SJCRH30 (cell line): ENCODE results near the gene PRF1. TPM values are rescaled to one million over a fixed set of nuclear protein-coding genes. Genes with fewer than 3 reads are reported as not detected.
"Not testable (repeated sequence)": the region's sequence is repeated elsewhere in the genome, so short reads cannot be mapped to it uniquely, and the experiment has no call there.

Experiments used
- DNase-seq, 2 experiments: peaks; one replicate each; pipeline ENCODE4 v3.0.0-alpha.2; 2015 to 2020
- H3K27ac ChIP-seq: fragments of 250-450 bp; sonication (Bioruptor Pico); 2 replicates; pipeline ENCODE4 v1.5.1; 2020; ENCODE audit warnings: mild to moderate bottlenecking, moderate library complexity
- H3K27me3 ChIP-seq: fragments of 250-450 bp; sonication (Bioruptor Pico); 2 replicates; pipeline ENCODE4 v1.5.1; 2020; ENCODE audit warnings: mild to moderate bottlenecking, moderate library complexity
- H3K36me3 ChIP-seq: fragments of 250-450 bp; sonication (Bioruptor Pico); 2 replicates; pipeline ENCODE4 v1.5.1; 2020; ENCODE audit warnings: mild to moderate bottlenecking, moderate library complexity
- H3K4me1 ChIP-seq: fragments of 250-450 bp; sonication (Bioruptor Pico); 2 replicates; pipeline ENCODE4 v1.5.1; 2020; ENCODE audit warnings: mild to moderate bottlenecking, moderate library complexity
- H3K4me3 ChIP-seq: fragments of 250-450 bp; sonication (Bioruptor Pico); 2 replicates; pipeline ENCODE4 v1.5.1; 2020; ENCODE audit warnings: mild to moderate bottlenecking, moderate library complexity
- H3K9me3 ChIP-seq: fragments of 250-450 bp; sonication (Bioruptor Pico); replicated peaks from 2 replicates; pipeline ENCODE4 v1.5.1; 2020; ENCODE audit warnings: mild to moderate bottlenecking, moderate library complexity
- total RNA-seq: library from RNA; depleted of rRNA; stranded (reverse); fragments of >200 nt; shearing (Covaris generic); gene quantifications from 2 replicates; pipeline ENCODE4 v1.2.3, GENCODE V29; 2014

The PRF1 gene
- total RNA-seq, 1 experiment from 2014 or later: not detected

DNA sequence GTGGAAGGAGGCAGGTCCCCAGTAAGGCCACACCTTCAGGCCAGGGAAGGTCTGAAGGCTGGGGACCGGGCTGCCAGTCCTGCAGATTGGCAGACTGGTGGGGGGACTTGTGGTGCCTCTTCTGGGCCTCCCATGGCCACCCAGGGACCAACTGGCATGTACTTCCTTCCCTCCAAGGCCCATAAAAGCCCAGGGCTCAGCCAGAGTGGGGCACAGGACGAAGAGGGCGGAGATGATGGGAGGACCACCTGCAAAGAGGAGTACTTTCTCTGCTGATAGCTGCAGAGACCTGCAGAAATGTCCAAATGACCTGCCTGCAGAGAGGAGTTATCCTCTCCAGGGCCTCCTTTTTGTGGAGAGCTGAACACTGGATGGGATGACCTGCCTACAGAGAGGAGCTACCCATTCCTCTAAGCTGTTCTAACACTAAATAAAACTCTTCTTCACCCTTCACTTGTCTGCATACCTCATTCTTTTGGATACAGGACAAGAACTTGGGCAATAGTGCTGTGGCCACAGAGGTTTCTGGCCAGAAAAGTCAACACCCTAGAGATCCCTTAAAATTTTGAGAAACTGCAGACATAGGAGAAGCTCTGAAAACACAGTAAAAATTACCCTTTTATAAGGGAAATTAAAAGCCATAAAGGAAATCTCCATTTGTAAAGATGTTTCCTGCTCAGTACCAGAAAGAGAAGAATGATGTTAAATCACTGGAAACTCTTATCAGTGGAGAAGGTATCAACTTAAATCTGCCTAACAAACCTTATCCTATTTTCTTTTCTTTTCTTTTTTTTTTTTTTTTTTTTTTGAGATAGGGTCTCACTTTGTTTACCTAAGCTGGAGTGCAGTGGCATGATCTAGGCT lies 20.7 kb upstream of the PRF1 start:
- H3K9me3 ChIP-seq: peaks cover 8% of the 10 kb centered on the region
- H3K4me3 ChIP-seq: no peak overlapping the region
- H3K27ac ChIP-seq: no peak overlapping the region
- DNase-seq: no peak
- no peaks in the 10 kb centered on the region; the same call in 1 of the 2 replicates for H3K36me3 ChIP-seq
- H3K27me3 ChIP-seq: no peaks in the 10 kb centered on the region
- peaks cover 3% of the 10 kb centered on the region for H3K4me1 ChIP-seq

DNA sequence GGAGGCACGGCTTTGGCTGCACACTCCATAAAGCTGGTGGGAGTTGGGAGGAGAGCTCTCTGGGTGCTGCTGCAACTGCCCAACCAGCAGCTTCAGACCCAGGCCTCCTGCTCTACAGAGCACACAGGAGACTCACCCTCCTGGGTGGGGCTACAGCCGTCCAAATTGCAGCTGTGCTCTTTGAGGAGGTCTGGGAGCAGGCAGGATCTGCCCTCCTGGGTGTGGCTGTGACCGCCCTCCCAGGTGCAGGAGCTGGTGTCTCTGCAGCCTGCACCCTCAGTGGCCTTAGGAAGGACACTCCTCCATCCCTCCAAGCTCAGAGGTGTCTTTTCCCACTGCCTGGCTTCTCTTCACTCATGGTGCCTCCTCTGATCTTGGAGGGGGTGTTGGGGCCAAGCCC lies 20.0 kb upstream of the PRF1 start:
- peaks cover 7% of the 10 kb centered on the region for H3K4me1 ChIP-seq
- no peaks in the 10 kb centered on the region for H3K27me3 ChIP-seq
- H3K4me3 ChIP-seq: no peak overlapping the region

DNA sequence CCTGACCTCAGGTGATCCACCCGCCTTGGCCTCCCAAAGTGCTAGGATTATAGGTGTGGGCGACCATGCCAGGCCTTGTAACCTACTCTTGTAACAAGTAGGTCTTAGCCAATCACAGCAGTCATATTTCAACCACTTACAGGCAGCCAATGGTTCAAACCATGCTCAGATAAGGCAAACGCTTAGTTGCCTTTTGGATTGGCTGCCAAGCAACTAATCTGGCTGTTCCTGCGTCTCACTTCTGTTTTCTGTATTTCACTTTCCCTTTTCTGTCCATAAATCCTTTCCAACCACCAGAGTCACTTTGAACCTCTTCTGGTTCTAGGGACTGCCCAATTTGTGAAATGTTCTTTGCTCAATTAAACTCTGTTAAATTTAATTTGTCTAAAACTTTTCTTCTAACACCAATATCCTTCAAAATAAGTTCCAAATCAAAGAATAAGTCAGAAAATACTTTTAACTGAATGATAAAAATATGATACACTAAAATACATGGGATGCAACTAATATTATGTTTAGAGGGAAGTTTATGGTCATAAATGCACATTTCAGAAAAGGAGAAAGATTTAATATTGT lies 19.1 kb upstream of the PRF1 start:
- H3K9me3 ChIP-seq: peaks cover 8% of the 10 kb centered on the region
- no peaks in the 10 kb centered on the region; the same call in 1 of the 2 replicates for H3K36me3 ChIP-seq
- peaks cover 9% of the 10 kb centered on the region for H3K4me1 ChIP-seq
- no peak for DNase-seq
- no peaks in the 10 kb centered on the region for H3K27me3 ChIP-seq
- H3K27ac ChIP-seq: no peak overlapping the region
- H3K4me3 ChIP-seq: no peak overlapping the region

More for the DNA sequence above, 20.0 kb upstream of the PRF1 start:
- no peaks in the 10 kb centered on the region; the same call in 1 of the 2 replicates for H3K36me3 ChIP-seq
- no peak for DNase-seq
- H3K9me3 ChIP-seq: peaks cover 8% of the 10 kb centered on the region
- H3K27ac ChIP-seq: no peak overlapping the region

DNA sequence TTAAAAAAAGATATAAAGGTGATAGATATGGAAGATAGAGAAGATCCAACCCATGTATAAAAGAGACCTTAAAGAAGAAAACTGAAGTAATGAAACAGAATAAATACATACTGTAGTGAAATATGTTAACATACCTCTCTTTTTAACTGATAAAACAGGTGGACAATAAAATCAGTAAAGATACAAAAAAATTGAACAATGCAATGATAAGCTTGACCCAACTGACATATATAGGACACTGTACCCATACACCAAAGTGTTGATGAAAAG lies 17.4 kb upstream of the PRF1 start:
- Histone ChIP-seq H3K4me1 (peaks cover 9% of the 10 kb centered on the region), H3K9me3 (peaks cover 8% of the 10 kb centered on the region), H3K4me3 (no peak overlapping the region), H3K36me3 (no peaks in the 10 kb centered on the region; the same call in 1 of the 2 replicates), H3K27ac (no peak overlapping the region), H3K27me3 (no peaks in the 10 kb centered on the region)
- no peak for DNase-seq

DNA sequence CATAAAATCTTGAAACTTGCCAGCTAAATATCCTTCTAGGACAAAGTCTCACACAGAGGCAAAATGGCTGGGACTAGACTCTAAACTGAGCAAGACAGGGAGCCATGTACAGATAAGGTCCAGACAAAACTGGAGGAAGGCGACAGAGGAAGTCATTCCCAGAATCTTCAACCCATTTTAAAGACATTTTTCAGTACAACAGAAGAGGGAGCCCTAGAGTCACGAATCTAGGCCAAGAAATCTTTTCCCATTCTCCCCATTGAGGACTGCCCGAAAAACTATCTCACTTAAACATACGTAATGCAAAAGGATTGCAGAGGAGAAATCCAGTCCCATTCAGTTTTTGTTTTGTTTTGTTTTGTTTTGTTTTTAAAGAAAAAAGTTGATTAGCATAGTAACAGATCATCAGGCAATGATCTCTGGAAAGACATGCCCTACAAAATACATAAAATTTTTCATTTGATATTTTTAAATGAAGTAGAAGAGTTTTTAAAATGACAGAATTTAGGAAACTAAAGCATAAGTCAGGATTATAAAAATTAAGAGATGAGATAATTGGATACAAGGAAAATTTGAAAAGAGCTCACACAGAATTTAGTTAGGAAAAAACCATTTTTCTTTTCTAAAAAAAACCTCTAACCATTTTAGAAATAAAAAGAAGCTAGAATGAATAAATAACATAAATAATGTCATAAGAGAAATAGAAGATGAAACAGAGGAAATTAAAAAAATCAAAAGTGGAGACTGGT lies 16.9 kb upstream of the PRF1 start:
- peak in 1 of 2 experiments; percentile 74 for DNase-seq
- peaks cover 8% of the 10 kb centered on the region for H3K9me3 ChIP-seq

DNA sequence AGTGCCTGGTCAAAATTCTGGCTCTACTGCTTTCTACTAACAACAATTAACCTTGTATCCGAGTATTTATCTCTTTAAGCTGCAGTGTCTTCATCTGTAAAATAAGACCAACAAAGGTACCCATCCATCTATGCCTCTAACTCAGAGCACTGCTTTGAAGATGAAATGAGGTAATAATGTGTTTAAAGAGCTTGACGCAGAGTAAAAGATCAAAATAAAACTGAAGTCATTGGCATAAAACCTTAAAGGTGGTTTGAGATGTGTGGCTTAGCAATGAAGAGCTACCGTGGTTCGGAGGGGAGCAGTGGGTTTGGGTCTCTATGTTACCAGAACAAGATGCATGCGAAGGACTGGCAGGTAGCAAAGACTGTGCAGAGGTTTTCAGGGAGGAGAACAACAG lies 16.1 kb upstream of the PRF1 start:
- Histone ChIP-seq H3K9me3 (peaks cover 8% of the 10 kb centered on the region), H3K27ac (no peak overlapping the region), H3K4me3 (no peak overlapping the region), H3K4me1 (peaks cover 9% of the 10 kb centered on the region), H3K36me3 (no peaks in the 10 kb centered on the region; the same call in 1 of the 2 replicates), H3K27me3 (no peaks in the 10 kb centered on the region)
- DNase-seq: no peak

More for the DNA sequence above, 16.9 kb upstream of the PRF1 start:
- no peak overlapping the region for H3K27ac ChIP-seq
- H3K4me1 ChIP-seq: peaks cover 9% of the 10 kb centered on the region
- no peaks in the 10 kb centered on the region; the same call in 1 of the 2 replicates for H3K36me3 ChIP-seq
- H3K4me3 ChIP-seq: no peak overlapping the region
- H3K27me3 ChIP-seq: no peaks in the 10 kb centered on the region

DNA sequence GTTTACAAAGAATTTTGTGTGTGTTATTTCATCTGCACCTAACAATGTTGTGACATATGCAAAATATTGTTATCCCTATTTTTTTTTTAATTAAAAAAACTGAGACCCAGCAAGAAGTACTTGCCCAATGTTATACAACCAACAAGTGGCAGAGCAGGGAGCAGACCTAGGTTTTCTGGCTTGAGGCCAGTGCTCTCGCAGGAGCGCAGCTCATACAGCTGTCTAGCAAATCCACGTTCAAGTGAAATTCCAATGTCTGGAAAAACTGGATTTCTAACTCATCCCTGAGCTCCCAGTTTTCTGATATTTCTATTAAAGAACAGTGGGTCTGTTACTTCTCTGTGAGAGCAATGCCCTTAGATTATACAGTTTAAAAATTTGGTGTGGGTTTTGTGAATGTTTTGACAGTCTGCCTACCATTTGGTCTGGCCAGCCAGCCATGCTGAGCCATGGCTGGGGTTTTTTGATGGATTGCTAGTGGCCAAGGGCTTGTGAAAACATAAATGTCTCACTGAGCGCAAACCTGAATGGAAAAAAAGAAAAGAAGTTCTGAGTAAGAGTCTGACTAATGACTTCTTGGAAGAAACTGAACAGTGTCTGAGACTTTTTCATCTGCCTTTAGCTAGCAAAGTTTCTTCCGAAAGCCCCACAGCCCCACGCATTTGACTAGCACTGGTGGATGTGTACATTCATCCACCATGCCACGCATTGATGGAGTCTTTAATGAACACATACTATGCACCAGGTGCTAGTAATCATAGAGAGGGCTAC lies 15.4 kb upstream of the PRF1 start:
- DNase-seq: peak; percentile 69 to 71
- H3K9me3 ChIP-seq: peaks cover 8% of the 10 kb centered on the region
- H3K36me3 ChIP-seq: no peaks in the 10 kb centered on the region; the same call in 1 of the 2 replicates
- no peaks in the 10 kb centered on the region for H3K27me3 ChIP-seq
- H3K27ac ChIP-seq: no peak overlapping the region
- H3K4me1 ChIP-seq: peaks cover 9% of the 10 kb centered on the region
- H3K4me3 ChIP-seq: no peak overlapping the region

DNA sequence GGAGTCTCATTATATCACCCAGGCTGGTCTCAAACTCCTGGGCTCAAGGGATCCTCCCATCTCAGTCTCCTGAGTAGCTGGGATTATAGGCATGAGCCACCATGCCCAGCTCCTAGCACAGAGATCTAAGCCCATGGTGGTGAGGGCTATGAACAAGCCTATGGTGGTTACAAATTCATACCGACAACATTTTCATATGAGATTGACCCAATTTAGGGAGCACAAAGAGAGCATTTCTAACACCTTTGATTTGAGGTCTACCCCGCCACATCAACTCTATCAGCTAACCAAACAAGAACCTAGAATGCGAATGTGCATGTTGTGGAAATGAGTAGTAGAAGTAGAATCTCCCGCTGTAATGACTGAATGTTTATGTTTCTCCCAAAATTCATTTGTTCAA lies 14.2 kb upstream of the PRF1 start:
- Histone ChIP-seq H3K27me3 (no peaks in the 10 kb centered on the region), H3K36me3 (no peaks in the 10 kb centered on the region; the same call in 1 of the 2 replicates), H3K27ac (no peak overlapping the region), H3K4me3 (no peak overlapping the region), H3K4me1 (peaks cover 9% of the 10 kb centered on the region), H3K9me3 (peaks cover 8% of the 10 kb centered on the region)
- DNase-seq: no peak

DNA sequence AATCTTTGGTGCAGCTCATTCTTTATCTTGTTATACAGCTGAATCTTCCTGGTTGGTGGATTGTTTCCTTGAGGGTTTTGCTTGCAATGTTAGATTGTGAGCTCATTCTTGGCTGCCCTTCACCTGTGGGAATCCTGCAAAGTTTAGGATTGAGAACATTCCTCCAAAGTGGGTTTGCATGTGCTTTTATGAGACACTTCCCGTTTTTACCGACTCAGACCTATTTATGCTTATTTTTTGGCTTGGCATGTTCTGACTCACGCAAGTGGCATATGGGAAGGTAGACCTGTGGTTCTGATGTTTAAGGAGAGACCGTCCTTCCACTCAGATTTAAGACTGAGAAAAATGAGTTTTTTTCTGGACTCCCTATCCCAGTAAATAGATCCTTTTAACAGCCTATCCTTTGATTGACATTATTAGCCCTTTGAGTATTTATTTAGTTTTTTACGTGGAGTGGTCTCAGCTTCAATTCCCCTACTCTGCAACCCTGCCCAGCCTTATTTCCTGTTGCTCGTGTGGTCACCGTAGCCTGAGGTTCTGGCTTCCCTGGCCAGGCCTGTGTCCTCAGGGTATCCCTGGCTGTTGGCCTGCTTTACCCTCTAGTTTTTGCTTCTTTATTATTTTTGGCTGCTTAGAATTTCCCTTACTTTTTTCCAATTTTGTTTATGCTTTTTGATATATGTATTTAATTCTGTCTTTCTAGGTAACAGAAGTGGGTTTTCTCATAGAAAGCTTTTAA lies 13.4 kb upstream of the PRF1 start:
- Histone ChIP-seq H3K4me1 (peaks cover 9% of the 10 kb centered on the region), H3K9me3 (peaks cover 8% of the 10 kb centered on the region), H3K27ac (no peak overlapping the region), H3K4me3 (no peak overlapping the region), H3K27me3 (no peaks in the 10 kb centered on the region), H3K36me3 (no peaks in the 10 kb centered on the region; the same call in 1 of the 2 replicates)
- no peak for DNase-seq

DNA sequence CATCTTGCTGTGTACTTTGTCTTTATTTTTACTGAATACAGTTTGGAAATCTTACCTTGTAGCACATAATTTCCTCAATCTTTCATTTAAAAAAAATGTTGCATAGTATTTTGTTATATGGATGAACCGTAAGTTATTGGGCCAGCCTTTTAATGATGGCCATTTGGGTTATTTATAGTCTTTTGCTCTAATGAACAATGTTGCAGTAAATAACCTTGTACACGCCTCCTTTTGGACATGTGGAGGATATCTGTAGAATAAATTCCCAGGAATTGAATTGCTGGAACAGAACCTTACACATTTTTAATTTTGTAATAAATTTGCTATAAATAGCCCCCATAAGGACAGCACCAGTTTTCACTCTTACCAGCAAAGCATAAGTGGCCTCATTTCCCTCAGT lies 12.7 kb upstream of the PRF1 start:
- Histone ChIP-seq H3K9me3 (peaks cover 6% of the 10 kb centered on the region), H3K27ac (no peak overlapping the region)
- DNase-seq: no peak

DNA sequence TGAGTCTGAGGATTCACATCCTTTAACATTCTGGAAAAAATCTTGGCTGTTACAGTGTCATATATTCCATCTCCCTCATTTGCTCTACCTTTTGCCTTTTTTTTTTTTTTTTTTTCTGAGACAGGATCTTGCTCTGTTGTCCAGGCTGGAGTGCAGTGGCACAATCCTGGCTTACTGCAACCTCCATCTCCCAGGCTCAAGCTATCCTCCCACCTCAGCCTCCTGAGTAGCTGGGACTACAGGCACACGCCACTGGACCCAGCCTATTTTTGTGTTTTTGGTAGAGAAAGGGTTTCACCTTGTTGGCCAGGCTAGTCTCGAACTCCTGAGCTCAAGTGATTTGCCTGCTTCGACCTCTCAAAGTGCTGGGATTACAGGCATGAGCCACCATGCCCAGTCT lies 11.8 kb upstream of the PRF1 start:
- not testable (repeated sequence) for H3K27me3 ChIP-seq, H3K36me3 ChIP-seq, H3K27ac ChIP-seq, H3K4me3 ChIP-seq, DNase-seq, H3K4me1 ChIP-seq, H3K9me3 ChIP-seq

More for the DNA sequence above, 12.7 kb upstream of the PRF1 start:
- no peaks in the 10 kb centered on the region; the same call in 1 of the 2 replicates for H3K36me3 ChIP-seq
- no peak overlapping the region for H3K4me3 ChIP-seq
- peaks cover 9% of the 10 kb centered on the region for H3K4me1 ChIP-seq
- no peaks in the 10 kb centered on the region for H3K27me3 ChIP-seq

DNA sequence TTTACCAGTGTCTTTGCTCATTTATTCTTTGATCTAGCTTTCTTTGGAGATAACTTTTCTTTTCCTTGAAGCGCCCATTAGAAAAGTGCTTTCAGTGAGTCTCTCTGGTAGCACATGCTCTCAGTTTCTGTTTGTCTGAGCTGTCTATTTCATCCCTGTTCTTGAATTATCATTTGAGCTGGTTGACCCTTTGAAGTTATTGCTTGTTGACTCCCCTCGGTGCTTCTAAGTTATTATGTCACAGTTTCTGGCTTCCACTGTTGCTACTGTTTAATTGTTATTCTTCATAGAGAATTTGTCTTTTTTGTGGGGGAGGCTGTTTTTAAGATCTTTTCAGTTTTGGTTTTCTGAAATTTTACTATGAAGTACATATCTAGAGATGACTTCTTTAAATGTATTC lies 11.4 kb upstream of the PRF1 start:
- Histone ChIP-seq H3K36me3 (no peaks in the 10 kb centered on the region), H3K4me3 (no peak overlapping the region), H3K27ac (no peak overlapping the region), H3K27me3 (no peaks in the 10 kb centered on the region), H3K4me1 (peaks cover 9% of the 10 kb centered on the region), H3K9me3 (no peaks in the 10 kb centered on the region)
- DNase-seq: no peak

DNA sequence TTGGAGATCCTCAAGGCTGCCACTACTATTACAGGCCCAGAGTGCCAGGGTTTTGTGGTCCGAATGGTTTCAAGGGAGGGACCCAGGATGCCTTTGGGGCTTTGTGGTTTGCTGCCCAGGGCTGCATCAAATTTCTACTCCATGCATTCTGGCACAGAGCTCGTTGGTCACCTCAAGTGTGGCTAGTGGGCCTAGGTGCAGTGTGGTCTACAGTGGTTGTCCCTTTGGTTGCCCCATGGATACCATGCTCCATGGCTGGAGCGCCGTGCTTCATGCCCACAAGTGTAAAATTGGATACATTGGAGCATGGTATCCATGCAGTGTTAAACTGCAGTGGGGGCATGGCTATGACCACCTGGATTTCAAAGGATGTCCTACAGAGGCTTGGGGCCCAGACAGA lies 5.4 kb upstream of the PRF1 start:
- no peak for DNase-seq
- no peaks in the 10 kb centered on the region for H3K27me3 ChIP-seq
- H3K36me3 ChIP-seq: no peaks in the 10 kb centered on the region
- H3K4me1 ChIP-seq: peaks cover 4% of the 10 kb centered on the region; the same call in 1 of the 2 replicates
- H3K4me3 ChIP-seq: no peak overlapping the region
- H3K27ac ChIP-seq: no peak overlapping the region
- no peaks in the 10 kb centered on the region for H3K9me3 ChIP-seq

DNA sequence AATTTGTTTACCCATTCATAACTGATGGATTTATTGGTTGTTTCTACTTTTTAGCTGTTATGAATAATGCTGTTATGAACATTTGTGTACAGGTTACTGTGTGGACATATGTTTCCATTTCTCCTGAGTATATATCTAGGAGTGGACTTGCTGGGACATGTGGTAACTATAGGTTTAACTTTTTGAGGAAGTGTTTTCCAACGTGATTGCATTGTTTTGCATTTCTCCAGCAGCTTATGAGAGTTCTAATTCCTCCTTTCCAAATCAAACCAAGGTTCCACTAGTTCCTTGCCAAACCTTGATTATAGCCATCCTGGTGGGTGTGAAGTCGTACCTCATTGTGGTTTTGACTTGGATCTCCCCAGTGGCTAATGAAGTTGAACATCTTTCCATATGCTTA lies 2.6 kb upstream of the PRF1 start:
- H3K27ac ChIP-seq: no peak overlapping the region

More for the DNA sequence above, 2.6 kb upstream of the PRF1 start:
- DNase-seq: no peak
- H3K4me3 ChIP-seq: no peak overlapping the region
- no peaks in the 10 kb centered on the region for H3K36me3 ChIP-seq
- H3K27me3 ChIP-seq: no peaks in the 10 kb centered on the region
- no peaks in the 10 kb centered on the region for H3K9me3 ChIP-seq
- peaks cover 4% of the 10 kb centered on the region; the same call in 1 of the 2 replicates for H3K4me1 ChIP-seq
